Right renal pelvis (tissue), 4 donors: Measurements from ENCODE around the gene IL10RA. TPM values are rescaled to one million over a fixed set of nuclear protein-coding genes. Genes with fewer than 3 reads are reported as not detected.
"Not testable (repeated sequence)": the region's sequence is repeated elsewhere in the genome, so short reads cannot be mapped to it uniquely, and the experiment has no call there.

Experiments used
- DNase-seq, 4 donors: peaks; one replicate each; pipeline ENCODE4 v3.0.0-alpha.2; 2013; ENCODE audit warnings: low read depth in 4 of 4, low spot score in 3 of 4, missing footprints in 1 of 4
- polyA plus RNA-seq, 4 donors: library from polyadenylated mRNA; unstranded; fragments of 120-200 nt; gene quantifications; one replicate each; pipeline ENCODE4 v1.2.1, GENCODE V29; 2013; ENCODE audit not compliant: insufficient read length in 4 of 4

Gene IL10RA
- 1 to 10 TPM; 2.6 to 3.1 (median 2.8) TPM for polyA plus RNA-seq

DNA sequence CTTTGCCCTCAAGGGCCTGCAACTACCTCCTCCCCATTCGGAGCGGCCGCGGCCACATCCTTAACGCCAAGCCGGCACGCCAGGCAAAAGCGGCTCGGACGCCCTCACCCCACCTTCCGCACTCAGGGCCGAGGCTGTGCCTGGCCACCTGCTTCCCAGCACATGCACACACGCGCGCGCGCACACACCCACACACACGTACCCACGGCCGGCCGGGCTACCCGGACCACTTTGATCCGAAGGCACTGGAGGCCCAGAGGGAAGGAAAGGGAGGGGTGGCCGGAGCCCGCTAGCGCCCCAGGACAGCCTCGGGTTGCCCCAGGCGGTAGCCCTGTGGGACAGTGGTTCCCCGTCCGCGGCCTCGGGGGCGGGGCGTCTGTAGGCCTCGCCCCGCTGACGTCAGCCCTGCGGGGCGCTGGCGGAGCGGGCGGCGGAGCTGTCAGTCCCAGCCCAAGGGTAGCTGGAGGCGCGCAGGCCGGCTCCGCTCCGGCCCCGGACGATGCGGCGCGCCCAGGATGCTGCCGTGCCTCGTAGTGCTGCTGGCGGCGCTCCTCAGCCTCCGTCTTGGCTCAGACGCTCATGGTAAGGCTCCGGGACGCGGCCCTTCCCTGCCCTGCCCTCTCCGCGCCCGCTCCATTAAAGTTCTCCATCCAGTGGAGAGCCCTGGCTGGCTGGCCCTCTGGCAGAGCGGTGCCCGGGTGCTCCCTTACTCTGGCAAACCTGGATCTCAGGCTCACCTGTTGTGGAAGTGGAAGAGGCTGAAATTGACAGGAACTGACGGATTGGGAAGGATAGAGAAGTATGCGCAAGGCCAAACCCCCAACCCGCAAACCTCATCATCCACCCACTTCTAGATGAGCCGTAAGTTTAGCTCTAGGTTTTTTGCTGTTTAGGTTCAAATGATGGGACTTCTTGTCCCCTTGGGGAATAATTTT, at the start of gene IL10RA:
TSS of gene IL10RA (plus strand) at position 442 of the 935 bp plus-strand sequence. CDS start at position 516, 74 bp downstream.
- DNase-seq: peak; percentile 47 to 69 (median 62)

DNA sequence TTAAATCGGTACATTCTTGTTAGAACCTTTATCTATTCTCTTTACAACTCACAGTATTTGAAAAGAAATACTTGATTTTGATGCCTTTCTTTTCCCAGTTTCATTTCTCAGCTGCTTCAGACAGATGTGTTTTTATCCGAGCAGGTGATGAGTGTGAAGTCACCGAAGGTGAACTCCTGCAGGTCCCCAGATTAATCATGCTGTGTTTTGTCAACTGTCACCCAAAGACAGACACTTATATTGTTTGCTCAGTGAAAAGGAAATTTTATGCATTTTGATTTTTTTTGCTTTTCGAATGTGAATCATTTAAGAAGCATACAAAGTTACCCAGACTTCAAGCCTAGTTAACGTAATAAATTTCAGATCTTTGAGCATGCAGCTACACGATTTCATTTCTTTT, 49.2 kb upstream of the IL10RA start:
- DNase-seq: no peak

DNA sequence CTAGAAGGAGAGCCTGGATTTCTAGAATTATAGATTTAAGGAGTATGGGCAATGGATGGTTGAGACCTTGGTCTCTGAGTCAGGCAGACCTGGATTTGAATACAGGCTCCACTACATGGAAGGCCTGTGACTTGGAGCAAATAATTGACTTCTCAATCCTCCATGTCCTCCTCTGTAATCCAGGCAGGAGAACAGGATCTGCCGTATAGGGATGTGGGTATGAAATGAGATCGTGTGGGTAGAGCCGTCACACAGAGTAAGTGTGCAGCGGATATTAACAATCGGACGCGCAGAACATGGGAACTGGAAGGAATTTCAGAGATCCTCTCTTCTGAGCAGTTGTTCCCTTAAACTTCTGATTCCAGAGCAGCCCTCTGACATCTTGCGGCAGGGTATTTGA, 45.5 kb upstream of the IL10RA start:
- no peak for DNase-seq

- no peak for DNase-seq
These were observed 45.0 kb upstream of the IL10RA start for GRCh38 chr11:117941163-117941707.

- no peak for DNase-seq
These were observed 44.1 kb upstream of the IL10RA start for GRCh38 chr11:117941976-117942654.

DNA sequence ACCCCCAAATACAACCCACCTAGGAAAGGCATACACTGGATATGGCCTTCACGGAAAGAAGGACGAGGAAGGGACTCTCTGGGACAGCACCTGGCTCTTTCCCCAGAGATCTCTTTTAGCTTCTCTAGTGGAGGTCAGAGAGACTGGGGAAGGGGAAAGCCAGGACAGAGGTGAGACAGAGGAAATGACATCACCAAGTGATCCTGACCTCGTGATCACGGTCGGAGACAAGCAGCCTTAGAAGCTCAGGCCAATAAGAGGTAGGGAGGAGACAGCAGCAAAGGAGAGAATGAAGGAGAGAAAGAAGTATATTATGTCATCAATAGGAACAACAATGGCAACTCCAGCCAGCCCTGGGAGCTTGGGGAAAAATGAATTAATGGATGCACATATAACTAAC, 41.6 kb upstream of the IL10RA start:
- no peak for DNase-seq

- DNase-seq: no peak
These were observed 41.0 kb upstream of the IL10RA start for GRCh38 chr11:117945047-117945810.

DNA sequence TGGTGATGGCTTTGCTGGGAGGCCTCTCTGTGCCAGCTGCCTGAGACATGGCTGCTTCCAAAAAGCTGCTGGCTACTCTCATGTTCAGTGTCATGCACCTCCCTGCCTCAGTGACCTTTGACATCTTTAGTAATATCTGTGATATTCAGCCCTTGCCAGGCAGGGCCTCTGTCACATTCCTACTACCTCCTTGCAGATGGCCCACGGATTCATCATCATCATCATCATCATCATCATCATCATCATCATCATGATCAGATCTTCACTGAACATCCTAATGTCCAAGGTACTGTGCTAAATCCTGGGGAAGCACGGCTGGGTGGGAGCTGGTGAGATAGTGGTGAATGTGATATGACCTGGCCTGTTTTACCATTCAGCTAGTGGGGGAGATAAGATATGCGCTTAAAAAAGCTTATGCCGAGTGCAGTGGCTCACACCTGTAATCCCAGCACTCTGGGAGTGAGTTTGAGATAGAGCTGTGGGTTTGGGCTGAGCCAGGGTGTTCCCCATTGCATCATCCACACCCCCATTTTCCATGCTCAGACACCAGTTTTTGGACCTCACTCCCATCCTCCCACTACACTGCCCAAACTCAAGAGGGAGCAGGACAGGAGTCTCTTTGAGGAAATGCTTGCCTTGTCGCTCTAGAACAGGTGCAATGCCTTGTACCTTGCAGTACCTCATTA, 39.9 kb upstream of the IL10RA start:
- DNase-seq: no peak

- peak; percentile 78 to 83 (median 81) for DNase-seq
These were observed 39.2 kb upstream of the IL10RA start for GRCh38 chr11:117946842-117947526.

- DNase-seq: not testable (repeated sequence)
These were observed 38.4 kb upstream of the IL10RA start for GRCh38 chr11:117947751-117948150.

- DNase-seq: not testable (repeated sequence)
These were observed 37.7 kb upstream of the IL10RA start for GRCh38 chr11:117948466-117948865.

DNA sequence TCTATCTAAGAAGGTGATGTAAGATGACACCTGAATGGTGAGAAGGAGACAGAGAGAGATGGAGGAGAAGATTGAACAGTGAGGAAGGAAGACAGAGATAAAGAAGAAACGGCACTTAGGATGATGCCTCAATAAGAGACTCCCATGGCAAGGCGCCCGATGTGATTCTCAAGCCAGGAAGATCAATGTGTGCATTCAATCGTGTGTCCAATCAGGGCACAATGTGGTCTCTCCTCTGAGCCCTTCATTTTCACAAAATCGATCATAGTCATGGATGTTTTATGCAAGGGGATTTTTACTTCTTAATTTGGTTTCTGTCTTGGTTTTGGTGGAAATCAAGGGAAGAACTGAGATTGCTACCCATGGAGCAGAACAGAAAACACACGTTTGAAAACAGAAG, 37.1 kb upstream of the IL10RA start:
- no peak for DNase-seq

- DNase-seq: no peak
These were observed 35.9 kb upstream of the IL10RA start for GRCh38 chr11:117950301-117950700.

DNA sequence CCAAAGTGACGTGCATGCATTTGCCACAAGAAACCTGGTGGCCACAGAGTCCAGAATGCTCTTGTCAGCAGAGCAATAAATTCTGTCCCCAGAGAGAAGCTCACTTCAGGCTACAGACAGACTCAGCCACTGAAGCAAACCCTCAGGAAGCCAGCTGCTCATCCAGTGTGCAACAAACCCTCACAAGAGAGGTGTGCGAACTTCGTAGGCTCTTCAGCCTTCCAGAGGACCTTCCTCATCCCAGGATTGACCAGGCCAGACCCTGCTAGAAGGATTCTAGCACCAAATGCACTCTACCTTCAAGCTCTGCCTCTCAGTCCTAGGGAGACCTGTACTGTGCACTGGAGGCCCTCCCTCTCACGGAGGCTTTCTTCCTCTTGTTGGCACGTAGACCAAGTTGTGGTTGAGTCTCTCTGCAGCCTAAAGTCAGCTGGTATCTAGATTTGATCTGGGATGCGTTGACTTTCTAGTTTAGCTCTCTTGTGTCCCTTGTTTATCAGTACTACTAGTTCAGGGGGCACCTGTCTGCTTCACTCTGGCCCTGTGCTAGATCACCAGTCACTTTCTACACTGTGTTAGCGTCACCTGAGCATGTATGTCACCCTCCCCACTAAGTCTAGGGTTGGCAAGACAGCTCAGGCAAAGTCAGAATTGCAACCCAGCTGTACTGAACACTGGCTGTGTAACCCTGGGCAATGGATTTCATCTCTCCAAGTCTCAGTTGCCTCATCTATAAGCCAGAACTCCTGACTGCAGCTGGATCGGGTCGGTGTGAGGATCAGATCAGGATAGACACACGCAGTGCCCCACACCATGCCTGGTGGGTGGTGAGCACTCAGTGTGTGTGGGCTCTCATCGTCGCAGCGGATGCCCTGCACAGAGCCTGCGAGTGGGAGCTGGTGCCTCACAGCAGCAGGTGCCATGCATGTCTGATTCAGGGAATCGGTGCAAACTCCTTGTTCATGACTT, 34.9 kb upstream of the IL10RA start:
- no peak for DNase-seq

DNA sequence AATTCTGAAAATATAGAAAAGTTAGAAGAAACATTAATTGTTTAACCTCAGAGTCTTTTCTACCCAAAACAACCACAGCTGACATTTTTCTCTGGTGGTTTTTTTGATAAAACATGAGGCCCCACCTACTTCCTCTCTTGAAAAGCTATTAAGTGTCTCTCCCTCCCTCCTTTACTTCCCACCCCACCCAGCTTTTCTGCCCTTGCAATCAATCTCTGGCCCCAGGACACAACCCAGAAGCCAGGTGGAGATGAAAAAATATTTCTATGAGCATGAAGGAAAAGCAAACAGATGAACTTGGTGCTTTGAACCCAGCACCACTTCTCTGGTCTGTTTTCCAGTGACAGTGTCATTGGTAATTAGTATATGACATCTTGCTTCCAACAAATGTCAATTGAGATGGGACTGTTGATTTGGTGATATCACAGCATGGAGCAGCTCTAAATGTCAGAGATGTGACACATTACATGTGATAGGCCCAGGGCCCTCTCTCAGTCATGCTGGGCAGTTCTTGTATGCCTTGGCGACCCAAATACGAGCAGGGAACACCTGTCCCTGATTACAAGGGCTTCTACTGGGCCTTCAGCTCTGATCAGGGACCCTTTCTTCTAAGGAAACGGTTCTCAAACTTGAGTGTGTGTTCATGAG, 33.0 kb upstream of the IL10RA start:
- no peak for DNase-seq

GRCh38 chr11:117958949-117959348, 27.2 kb upstream of the IL10RA start:
- no peak for DNase-seq

- DNase-seq: no peak
These were observed 26.6 kb upstream of the IL10RA start for GRCh38 chr11:117959438-117960149.
